Fibroblast of skin of back (primary cell): ENCODE data around the gene SREBF2.

ENCODE experiments used
- DNase-seq: peaks from one replicate; pipeline ENCODE4 v3.0.0-alpha.2; 2013

Gene SREBF2

GRCh38 chr22:41909310-41910049, 76.6 kb downstream of the SREBF2 start:
- DNase-seq: no peak

- peak; percentile 28 for DNase-seq
Measured at GRCh38 chr22:41910050-41911000, 77.4 kb downstream of the SREBF2 start.

- no peak for DNase-seq
Measured at GRCh38 chr22:41911001-41911611, 78.2 kb downstream of the SREBF2 start.

- no peak for DNase-seq
Measured at GRCh38 chr22:41912338-41913039, 79.6 kb downstream of the SREBF2 start.

GRCh38 chr22:41913040-41913719, 80.3 kb downstream of the SREBF2 start:
- DNase-seq: no peak

GRCh38 chr22:41913842-41914534, 81.1 kb downstream of the SREBF2 start:
- DNase-seq: no peak

GRCh38 chr22:41914611-41915034, 81.7 kb downstream of the SREBF2 start:
- no peak for DNase-seq

GRCh38 chr22:41915035-41915785, 82.3 kb downstream of the SREBF2 start, which contains the start of gene SHISA8:
TSS of gene SHISA8 (minus strand) at chr22:41915074. CDS start at chr22:41914667, 407 bp downstream.
- DNase-seq: peak; percentile 39

- DNase-seq: no peak
Measured at GRCh38 chr22:41915786-41916493, 83.0 kb downstream of the SREBF2 start.

- DNase-seq: no peak
Measured at GRCh38 chr22:41916745-41917358, 83.9 kb downstream of the SREBF2 start.

- no peak for DNase-seq
Measured at GRCh38 chr22:41917375-41917902, 84.5 kb downstream of the SREBF2 start.

- DNase-seq: peak; percentile 72
Measured at GRCh38 chr22:41917903-41918791, 85.2 kb downstream of the SREBF2 start.

- DNase-seq: peak; percentile 48
Measured at GRCh38 chr22:41919357-41920224, 86.7 kb downstream of the SREBF2 start.

- DNase-seq: no peak
Measured at GRCh38 chr22:41920271-41920976, 87.5 kb downstream of the SREBF2 start.

GRCh38 chr22:41922328-41922727, 89.4 kb downstream of the SREBF2 start:
- DNase-seq: no peak
